NCI-H524 (cell line): ENCODE measurements around the gene SPRED1.

Experiments
- DNase-seq, 2 experiments: peaks; one replicate each; lab custom pipeline; 2025; lab: John Stamatoyannopoulos, UW

SPRED1 gene

GRCh38 chr15:38362355-38362754 is 109.7 kb downstream of the SPRED1 start:
- DNase-seq: no peak

GRCh38 chr15:38367476-38367875 is 114.8 kb downstream of the SPRED1 start:
- no peak for DNase-seq

GRCh38 chr15:38369936-38370478 is 117.4 kb downstream of the SPRED1 start:
- DNase-seq: no peak

GRCh38 chr15:38373016-38373415 is 120.4 kb downstream of the SPRED1 start:
- no peak for DNase-seq

GRCh38 chr15:38374029-38374428 is 121.4 kb downstream of the SPRED1 start:
- no peak for DNase-seq

- DNase-seq: no peak
Observed at GRCh38 chr15:38374556-38374955, 121.9 kb downstream of the SPRED1 start.

GRCh38 chr15:38376081-38376480 is 123.4 kb downstream of the SPRED1 start:
- no peak for DNase-seq

- no peak for DNase-seq
Observed at GRCh38 chr15:38377636-38378035, 125.0 kb downstream of the SPRED1 start.

- DNase-seq: no peak
Observed at GRCh38 chr15:38378161-38378560, 125.5 kb downstream of the SPRED1 start.

GRCh38 chr15:38389924-38390542 is 137.4 kb downstream of the SPRED1 start:
- DNase-seq: peak; percentile 46 to 65

GRCh38 chr15:38391191-38391590 is 138.6 kb downstream of the SPRED1 start:
- no peak for DNase-seq

GRCh38 chr15:38398134-38398533 is 145.5 kb downstream of the SPRED1 start:
- DNase-seq: no peak

GRCh38 chr15:38401106-38401505 is 148.5 kb downstream of the SPRED1 start:
- no peak for DNase-seq

- DNase-seq: no peak
Observed at GRCh38 chr15:38401701-38402100, 149.1 kb downstream of the SPRED1 start.

GRCh38 chr15:38406436-38406835 is 153.8 kb downstream of the SPRED1 start:
- no peak for DNase-seq
